Endothelial cell of umbilical vein (primary cell): ENCODE data around the gene MYH14.
"Not testable (repeated sequence)": the region's sequence is repeated elsewhere in the genome, so short reads cannot be mapped to it uniquely, and the experiment has no call there.

Source experiments
- EZH2 ChIP-seq: IDR thresholded peaks from 2 replicates; pipeline ENCODE4 v1.6.1; 2012; ENCODE audit warnings: borderline replicate concordance, low read depth, mild to moderate bottlenecking, moderate library complexity, low read length, inconsistent platforms; ENCODE audit not compliant: severe bottlenecking
- GATA2 ChIP-seq: IDR thresholded peaks from 2 replicates; pipeline ENCODE4 v1.7.0; 2011; ENCODE audit warnings: low read depth, mild to moderate bottlenecking, moderate library complexity, mixed read lengths, low read length; ENCODE audit not compliant: insufficient read length, insufficient read depth
- JUN ChIP-seq: IDR thresholded peaks from 2 replicates; pipeline ENCODE4 v1.6.1; 2011; ENCODE audit warnings: borderline replicate concordance, low read depth; ENCODE audit not compliant: insufficient read length, insufficient read depth
- MYC ChIP-seq: IDR thresholded peaks from one replicate; pipeline ENCODE4 v1.6.1; 2011; ENCODE audit warnings: mild to moderate bottlenecking, low read depth, low read length
- POLR2A ChIP-seq: IDR thresholded peaks from 2 replicates; pipeline ENCODE4 v1.6.1; 2012; ENCODE audit warnings: low read depth, mild to moderate bottlenecking, control low read depth, low read length
- POLR2AphosphoS5 ChIP-seq: IDR thresholded peaks from 2 replicates; pipeline ENCODE4 v1.6.1; 2012; ENCODE audit warnings: low read depth, mild to moderate bottlenecking, control low read depth, low read length, moderate library complexity; ENCODE audit not compliant: insufficient read depth
- TF ChIP-seq, protein P1 (sequence below), 2 donors: IDR thresholded peaks; 1 replicate in 1 of 2; 2 replicates in 1 of 2; pipeline ENCODE4 v1.5.1; 2011; ENCODE audit warnings: low read length in 2 of 2, mild to moderate bottlenecking in 2 of 2, moderate library complexity in 2 of 2, control low read depth in 1 of 2, inconsistent platforms in 1 of 2, low read depth in 1 of 2; ENCODE audit not compliant: insufficient read depth in 1 of 2; ENCODE audit errors: extremely low read depth in 1 of 2
- TF ChIP-seq, protein P2 (sequence below): IDR thresholded peaks from 2 replicates; pipeline ENCODE4 v1.6.1; 2011; ENCODE audit not compliant: insufficient read depth, insufficient read length

DNA sequence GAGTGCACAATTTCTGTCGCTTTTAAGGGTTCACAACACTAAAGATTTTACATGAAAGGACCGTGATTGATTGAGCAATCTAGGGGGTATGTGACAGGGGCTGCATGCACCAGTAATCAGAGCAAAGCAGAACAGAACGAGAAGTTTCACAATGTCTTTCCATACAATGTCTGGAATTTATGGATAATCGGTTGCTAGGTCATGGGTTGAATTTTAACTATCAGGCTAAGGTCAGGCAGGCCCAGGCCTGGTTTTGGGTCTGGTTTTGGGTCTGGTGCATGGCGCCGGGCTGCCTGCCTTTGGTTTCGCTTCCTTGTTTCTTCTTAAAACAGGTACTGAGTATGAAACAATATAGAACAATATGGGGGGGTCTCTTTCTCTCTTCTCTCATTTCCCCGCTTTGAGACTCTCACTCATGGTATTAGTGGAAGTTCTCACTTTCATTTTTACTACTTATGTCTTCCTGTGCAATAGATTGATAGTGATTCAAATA is 143.7 kb downstream of the MYH14 start:
- TF ChIP-seq POLR2A, EZH2, POLR2AphosphoS5, JUN, GATA2, MYC: not testable (repeated sequence)
- TF ChIP-seq, protein P1, sequence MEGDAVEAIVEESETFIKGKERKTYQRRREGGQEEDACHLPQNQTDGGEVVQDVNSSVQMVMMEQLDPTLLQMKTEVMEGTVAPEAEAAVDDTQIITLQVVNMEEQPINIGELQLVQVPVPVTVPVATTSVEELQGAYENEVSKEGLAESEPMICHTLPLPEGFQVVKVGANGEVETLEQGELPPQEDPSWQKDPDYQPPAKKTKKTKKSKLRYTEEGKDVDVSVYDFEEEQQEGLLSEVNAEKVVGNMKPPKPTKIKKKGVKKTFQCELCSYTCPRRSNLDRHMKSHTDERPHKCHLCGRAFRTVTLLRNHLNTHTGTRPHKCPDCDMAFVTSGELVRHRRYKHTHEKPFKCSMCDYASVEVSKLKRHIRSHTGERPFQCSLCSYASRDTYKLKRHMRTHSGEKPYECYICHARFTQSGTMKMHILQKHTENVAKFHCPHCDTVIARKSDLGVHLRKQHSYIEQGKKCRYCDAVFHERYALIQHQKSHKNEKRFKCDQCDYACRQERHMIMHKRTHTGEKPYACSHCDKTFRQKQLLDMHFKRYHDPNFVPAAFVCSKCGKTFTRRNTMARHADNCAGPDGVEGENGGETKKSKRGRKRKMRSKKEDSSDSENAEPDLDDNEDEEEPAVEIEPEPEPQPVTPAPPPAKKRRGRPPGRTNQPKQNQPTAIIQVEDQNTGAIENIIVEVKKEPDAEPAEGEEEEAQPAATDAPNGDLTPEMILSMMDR (IDR thresholded peaks at IDR 0.05; ENCODE audit: extremely low read depth in 1 of 2, insufficient read depth in 1 of 2, low read depth in 1 of 2, low read length in 2 of 2), result not testable (repeated sequence)
- TF ChIP-seq, protein P2, sequence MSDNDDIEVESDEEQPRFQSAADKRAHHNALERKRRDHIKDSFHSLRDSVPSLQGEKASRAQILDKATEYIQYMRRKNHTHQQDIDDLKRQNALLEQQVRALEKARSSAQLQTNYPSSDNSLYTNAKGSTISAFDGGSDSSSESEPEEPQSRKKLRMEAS, result not testable (repeated sequence)
